CD4-positive, alpha-beta T cell (primary cell): Measurements from ENCODE around the gene CCBE1. TPM values are rescaled to one million over a fixed set of nuclear protein-coding genes. Genes with fewer than 3 reads are reported as not detected.

Experiments
- ATAC-seq: fragments of 200-7000 bp; cut with Tn5 transposase; one replicate; pipeline ENCODE4 v1.10.0; 2022; ENCODE audit warnings: mild to moderate bottlenecking; ENCODE audit not compliant: poor library complexity
- CTCF ChIA-PET: fragments of 350-600 bp; sonication (Branson Sonifier 250); formaldehyde crosslinking; loops from one replicate; lab custom pipeline; 2021; ENCODE audit warnings: antibody characterized with exemption, inconsistent platforms; lab: Charles Lee
- POLR2A ChIA-PET: fragments of 350-600 bp; sonication (Branson Sonifier 250); formaldehyde crosslinking; loops from one replicate; lab custom pipeline; 2021; ENCODE audit warnings: antibody characterized with exemption, inconsistent platforms; lab: Charles Lee
- DNase-seq, 14 experiments: peaks; one replicate each; pipeline ENCODE4 v3.0.0-alpha.2; 2013 to 2020; ENCODE audit warnings: mixed read lengths in 2 of 14
- H3K27ac ChIP-seq, 2 donors: one replicate each; pipeline versions ENCODE4 v1.5.1 to v1.7.0; 2013; ENCODE audit warnings: low read length in 2 of 2, low read depth in 1 of 2, mild to moderate bottlenecking in 1 of 2
- H3K27me3 ChIP-seq, 2 experiments: 1 replicate in 1 of 2; 2 replicates in 1 of 2; pipeline versions ENCODE4 v1.6.1 to v1.7.0; 2013; ENCODE audit warnings: low read length in 2 of 2, control low read depth in 1 of 2, mild to moderate bottlenecking in 1 of 2, moderate library complexity in 1 of 2; ENCODE audit not compliant: insufficient read depth in 2 of 2, control insufficient read depth in 1 of 2
- H3K36me3 ChIP-seq: one replicate; pipeline ENCODE4 v1.6.1; 2013; ENCODE audit warnings: low read length, control low read depth; ENCODE audit not compliant: insufficient read depth
- H3K4me1 ChIP-seq: one replicate; pipeline ENCODE4 v1.6.1; 2013; ENCODE audit warnings: low read length, control low read depth; ENCODE audit not compliant: insufficient read depth
- H3K4me3 ChIP-seq: one replicate; pipeline ENCODE4 v1.5.1; 2013; ENCODE audit warnings: mild to moderate bottlenecking, low read length, moderate library complexity
- H3K9me3 ChIP-seq, 2 experiments: 1 replicate in 1 of 2; 2 replicates in 1 of 2; pipeline versions ENCODE4 v1.6.1 to v1.7.0; 2013; ENCODE audit warnings: low read length in 2 of 2, mild to moderate bottlenecking in 2 of 2, control low read depth in 1 of 2, moderate library complexity in 1 of 2; ENCODE audit not compliant: control insufficient read depth in 1 of 2, insufficient read depth in 1 of 2
- H3K27ac Mint-ChIP-seq: one replicate; pipeline ENCODE4 v1.8.0; 2020; ENCODE audit warnings: mixed read lengths
- H3K27me3 Mint-ChIP-seq: one replicate; pipeline ENCODE4 v1.8.0; 2021; ENCODE audit warnings: mixed read lengths
- H3K36me3 Mint-ChIP-seq: one replicate; pipeline ENCODE4 v1.8.0; 2021; ENCODE audit warnings: low read depth, mixed read lengths
- H3K4me1 Mint-ChIP-seq: one replicate; pipeline ENCODE4 v1.8.0; 2021; ENCODE audit warnings: low read depth, mixed read lengths
- H3K4me3 Mint-ChIP-seq: one replicate; pipeline ENCODE4 v1.8.0; 2020; ENCODE audit warnings: mild to moderate bottlenecking, mixed read lengths
- H3K9me3 Mint-ChIP-seq: one replicate; pipeline ENCODE4 v1.8.0; 2020; ENCODE audit warnings: mixed read lengths
- CTCF ChIP-seq: fragments of 200-600 bp; IDR thresholded peaks from one replicate; pipeline ENCODE4 v1.8.0; 2022; ENCODE audit warnings: antibody characterized with exemption, mild to moderate bottlenecking
- intact Hi-C, 2 experiments: fragments of 100-400 bp; cut with DNase I in 1 of 2; cut with micrococcal nuclease in 1 of 2; formaldehyde crosslinking; loops; one replicate each; pipeline versions ENCODE4 v1.15.1 to v1.9.0; 2023 to 2025; cut with DNase I, micrococcal nuclease
- total RNA-seq, 174 experiments: library from RNA in 2 of 174; stranded (reverse) in 2 of 174; gene quantifications; one replicate each; pipeline ENCODE4 v1.2.3 and lab custom pipeline; 2021 to 2026

The CCBE1 gene
- total RNA-seq, 2 experiments from 2014 or later: not detected

- ATAC-seq: no peak
- no peaks in the 10 kb centered on the region for H3K4me1 ChIP-seq
- Mint-ChIP-seq H3K36me3 (no peaks in the 10 kb centered on the region), H3K27ac (no peak overlapping the region), H3K9me3 (no peaks in the 10 kb centered on the region), H3K4me3 (no peak overlapping the region), H3K27me3 (peaks cover 9% of the 10 kb centered on the region), H3K4me1 (no peaks in the 10 kb centered on the region)
- no peaks in the 10 kb centered on the region for H3K9me3 ChIP-seq
- no peaks in the 10 kb centered on the region for H3K36me3 ChIP-seq
- DNase-seq: no peak
- ChIA-PET CTCF (no interaction called here), POLR2A (no interaction called here)
- no peak overlapping the region for H3K27ac ChIP-seq
- peaks cover 0 to 5% of the 10 kb centered on the region in 2 experiments for H3K27me3 ChIP-seq
- TF ChIP-seq CTCF: no peak
- H3K4me3 ChIP-seq: no peak overlapping the region
- intact Hi-C loops: no loop called here
Observed at GRCh38 chr18:59730896-59731295, 33.7 kb upstream of the CCBE1 start.

GRCh38 chr18:59729781-59730180, 32.6 kb upstream of the CCBE1 start:
- no peaks in the 10 kb centered on the region for H3K27me3 ChIP-seq
- no peak overlapping the region for H3K27ac ChIP-seq
- no peak overlapping the region for H3K27ac Mint-ChIP-seq
- no peak overlapping the region for H3K4me3 ChIP-seq
- H3K4me1 Mint-ChIP-seq: no peaks in the 10 kb centered on the region
- H3K9me3 ChIP-seq: no peaks in the 10 kb centered on the region
- H3K4me3 Mint-ChIP-seq: no peak overlapping the region
- no peak for ATAC-seq
- CTCF ChIA-PET: no interaction called here
- POLR2A ChIA-PET: no interaction called here
- peaks cover 3% of the 10 kb centered on the region for H3K27me3 Mint-ChIP-seq
- DNase-seq: no peak
- no peak for TF ChIP-seq CTCF
- H3K36me3 ChIP-seq: no peaks in the 10 kb centered on the region
- no peaks in the 10 kb centered on the region for H3K9me3 Mint-ChIP-seq
- no peaks in the 10 kb centered on the region for H3K4me1 ChIP-seq
- intact Hi-C loops: no loop called here
- no peaks in the 10 kb centered on the region for H3K36me3 Mint-ChIP-seq

- ATAC-seq (no peak), DNase-seq (no peak)
- ChIA-PET POLR2A (no interaction called here), CTCF (no interaction called here)
- Histone ChIP-seq H3K4me3 (no peak overlapping the region), H3K36me3 (no peaks in the 10 kb centered on the region), H3K27me3 (no peaks in the 10 kb centered on the region), H3K4me1 (no peaks in the 10 kb centered on the region), H3K9me3 (no peaks in the 10 kb centered on the region), H3K27ac (no peak overlapping the region)
- no peaks in the 10 kb centered on the region for H3K36me3 Mint-ChIP-seq
- intact Hi-C loops: no loop called here
- H3K4me1 Mint-ChIP-seq: no peaks in the 10 kb centered on the region
- H3K9me3 Mint-ChIP-seq: no peaks in the 10 kb centered on the region
- H3K4me3 Mint-ChIP-seq: no peak overlapping the region
- no peak for TF ChIP-seq CTCF
- H3K27ac Mint-ChIP-seq: no peak overlapping the region
- peaks cover 3% of the 10 kb centered on the region for H3K27me3 Mint-ChIP-seq
Observed at GRCh38 chr18:59728816-59729215, 31.6 kb upstream of the CCBE1 start.
